ENCODE data around the gene AIFM2. TPM values are rescaled to one million over a fixed set of nuclear protein-coding genes. Genes with fewer than 3 reads are reported as not detected.
"Not testable (repeated sequence)": the region's sequence is repeated elsewhere in the genome, so short reads cannot be mapped to it uniquely, and the experiment has no call there.

Gene AIFM2
- total and polyA plus RNA-seq, 4 donors, result 3.6 to 19.1 (median 15.5) TPM

DNA sequence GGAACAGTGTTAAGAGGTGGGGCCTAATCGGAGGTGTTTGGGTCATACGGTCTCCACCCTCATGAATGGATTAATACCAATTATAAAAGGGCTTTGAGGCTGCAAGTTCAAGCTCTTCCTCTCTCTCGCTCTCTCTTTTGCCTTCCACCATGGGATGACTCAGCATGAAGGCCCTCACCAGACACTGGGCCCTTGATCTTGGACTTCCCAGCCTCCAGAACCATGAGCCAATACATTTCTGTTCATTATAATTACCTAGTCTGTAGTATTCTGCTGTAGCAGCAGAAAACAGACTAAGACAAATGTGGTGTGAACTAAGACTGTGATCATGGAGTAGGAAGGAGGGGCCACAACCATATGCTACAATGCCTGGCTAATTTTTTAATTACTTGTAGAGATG is 7.7 kb downstream of the AIFM2 start:
- H3K36me3 ChIP-seq (ENCODE audit: control insufficient read depth in 4 of 4, insufficient read depth in 4 of 4, low read length in 4 of 4), result peaks cover 0 to 14% (median 0%) of the 10 kb centered on the region in 4 donors
- TF ChIP-seq, protein P1, sequence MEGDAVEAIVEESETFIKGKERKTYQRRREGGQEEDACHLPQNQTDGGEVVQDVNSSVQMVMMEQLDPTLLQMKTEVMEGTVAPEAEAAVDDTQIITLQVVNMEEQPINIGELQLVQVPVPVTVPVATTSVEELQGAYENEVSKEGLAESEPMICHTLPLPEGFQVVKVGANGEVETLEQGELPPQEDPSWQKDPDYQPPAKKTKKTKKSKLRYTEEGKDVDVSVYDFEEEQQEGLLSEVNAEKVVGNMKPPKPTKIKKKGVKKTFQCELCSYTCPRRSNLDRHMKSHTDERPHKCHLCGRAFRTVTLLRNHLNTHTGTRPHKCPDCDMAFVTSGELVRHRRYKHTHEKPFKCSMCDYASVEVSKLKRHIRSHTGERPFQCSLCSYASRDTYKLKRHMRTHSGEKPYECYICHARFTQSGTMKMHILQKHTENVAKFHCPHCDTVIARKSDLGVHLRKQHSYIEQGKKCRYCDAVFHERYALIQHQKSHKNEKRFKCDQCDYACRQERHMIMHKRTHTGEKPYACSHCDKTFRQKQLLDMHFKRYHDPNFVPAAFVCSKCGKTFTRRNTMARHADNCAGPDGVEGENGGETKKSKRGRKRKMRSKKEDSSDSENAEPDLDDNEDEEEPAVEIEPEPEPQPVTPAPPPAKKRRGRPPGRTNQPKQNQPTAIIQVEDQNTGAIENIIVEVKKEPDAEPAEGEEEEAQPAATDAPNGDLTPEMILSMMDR (IDR thresholded peaks at IDR 0.05; ENCODE audit: control extremely low read depth, extremely low read depth), result no peak
- H3K4me1 ChIP-seq (ENCODE audit: control insufficient read depth in 5 of 5, insufficient read depth in 5 of 5, low read length in 5 of 5), result no peaks in the 10 kb centered on the region
- H3K27me3 ChIP-seq (ENCODE audit: control insufficient read depth in 3 of 3, insufficient read depth in 3 of 3, low read length in 2 of 3), result no peaks in the 10 kb centered on the region
- H3K27ac ChIP-seq (ENCODE audit: low read depth in 1 of 2, low read length in 1 of 2), result no peak overlapping the region
- DNase-seq (no peak), ATAC-seq (ENCODE audit: insufficient read depth, low FRiP score) (no peak)
- no peaks in the 10 kb centered on the region for H3K9me3 ChIP-seq (ENCODE audit: control insufficient read depth in 4 of 4, insufficient read depth in 3 of 4, low read length in 3 of 4)
- no peak overlapping the region for H3K4me3 ChIP-seq
- WGBS, 2 donors, result 93 to 94% methylated on average over 3 of the region's 3 CpGs
- H3K9ac ChIP-seq (ENCODE audit: insufficient read depth in 1 of 2, low read length in 2 of 2), result no peak overlapping the region

DNA sequence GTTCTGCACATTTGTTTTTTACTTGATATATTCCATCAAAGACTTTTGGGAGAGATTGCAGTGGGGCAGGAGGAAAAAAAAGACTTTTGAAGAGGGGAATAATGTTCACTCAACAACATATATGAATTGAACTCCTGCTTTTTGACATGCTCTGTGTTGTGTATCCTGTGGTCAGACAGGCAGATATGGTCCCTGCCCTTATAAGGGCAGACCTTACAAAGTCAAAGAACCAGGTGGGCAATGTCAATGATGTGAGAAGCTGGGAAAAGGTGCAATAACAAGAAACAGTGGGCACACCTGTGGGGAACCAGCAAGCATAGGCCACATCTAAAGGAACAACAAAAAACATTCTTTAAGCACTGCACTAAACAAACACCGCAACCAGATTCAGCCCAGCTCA is 8.2 kb downstream of the AIFM2 start:
- 96 to 98% methylated on average over 1 of the region's 1 CpG for WGBS, 2 donors
- no peaks in the 10 kb centered on the region for H3K27me3 ChIP-seq (ENCODE audit: control insufficient read depth in 3 of 3, insufficient read depth in 3 of 3, low read length in 2 of 3)
- no peak for ATAC-seq (ENCODE audit: insufficient read depth, low FRiP score)
- no peak overlapping the region for H3K9ac ChIP-seq (ENCODE audit: insufficient read depth in 1 of 2, low read length in 2 of 2)
- no peak overlapping the region for H3K27ac ChIP-seq (ENCODE audit: low read depth in 1 of 2, low read length in 1 of 2)
- H3K9me3 ChIP-seq (ENCODE audit: control insufficient read depth in 4 of 4, insufficient read depth in 3 of 4, low read length in 3 of 4), result no peaks in the 10 kb centered on the region
- no peak overlapping the region for H3K4me3 ChIP-seq
- DNase-seq, result no peak
- H3K4me1 ChIP-seq (ENCODE audit: control insufficient read depth in 5 of 5, insufficient read depth in 5 of 5, low read length in 5 of 5), result no peaks in the 10 kb centered on the region
- TF ChIP-seq, protein P1 (IDR thresholded peaks at IDR 0.05; ENCODE audit: control extremely low read depth, extremely low read depth), result no peak
- peaks cover 0 to 18% (median 0%) of the 10 kb centered on the region in 4 donors for H3K36me3 ChIP-seq (ENCODE audit: control insufficient read depth in 4 of 4, insufficient read depth in 4 of 4, low read length in 4 of 4)

DNA sequence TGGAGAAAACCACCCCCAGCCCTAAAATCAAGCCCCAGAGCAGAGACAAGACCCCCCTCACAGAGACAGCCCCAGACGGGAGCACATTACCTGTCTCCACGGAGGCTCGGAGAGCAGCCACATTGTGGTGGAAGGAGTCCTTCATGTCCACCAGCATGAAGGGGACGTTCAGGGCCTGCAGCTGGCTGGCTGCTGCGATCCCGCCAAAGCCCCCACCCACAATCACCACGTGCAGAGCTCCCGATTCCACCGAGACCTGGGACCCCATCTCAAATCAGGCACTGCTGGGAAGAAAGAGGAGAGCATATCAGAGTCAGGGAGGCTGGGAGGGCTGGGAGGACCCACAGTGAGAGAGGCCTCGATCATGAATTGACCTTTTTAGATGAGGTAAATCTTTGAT is 8.8 kb downstream of the AIFM2 start:
- DNase-seq (no peak), ATAC-seq (ENCODE audit: insufficient read depth, low FRiP score) (no peak)
- Histone ChIP-seq H3K36me3 (ENCODE audit: control insufficient read depth in 4 of 4, insufficient read depth in 4 of 4, low read length in 4 of 4) (peaks cover 0 to 22% (median 0%) of the 10 kb centered on the region in 4 donors), H3K4me3 (no peak overlapping the region), H3K27ac (ENCODE audit: low read depth in 1 of 2, low read length in 1 of 2) (no peak overlapping the region), H3K27me3 (ENCODE audit: control insufficient read depth in 3 of 3, insufficient read depth in 3 of 3, low read length in 2 of 3) (no peaks in the 10 kb centered on the region), H3K4me1 (ENCODE audit: control insufficient read depth in 5 of 5, insufficient read depth in 5 of 5, low read length in 5 of 5) (no peaks in the 10 kb centered on the region), H3K9me3 (ENCODE audit: control insufficient read depth in 4 of 4, insufficient read depth in 3 of 4, low read length in 3 of 4) (no peaks in the 10 kb centered on the region), H3K9ac (ENCODE audit: insufficient read depth in 1 of 2, low read length in 2 of 2) (no peak overlapping the region)
- TF ChIP-seq, protein P1 (IDR thresholded peaks at IDR 0.05; ENCODE audit: control extremely low read depth, extremely low read depth), result no peak
- 94 to 95% methylated on average over 10 of the region's 10 CpGs for WGBS, 2 donors

DNA sequence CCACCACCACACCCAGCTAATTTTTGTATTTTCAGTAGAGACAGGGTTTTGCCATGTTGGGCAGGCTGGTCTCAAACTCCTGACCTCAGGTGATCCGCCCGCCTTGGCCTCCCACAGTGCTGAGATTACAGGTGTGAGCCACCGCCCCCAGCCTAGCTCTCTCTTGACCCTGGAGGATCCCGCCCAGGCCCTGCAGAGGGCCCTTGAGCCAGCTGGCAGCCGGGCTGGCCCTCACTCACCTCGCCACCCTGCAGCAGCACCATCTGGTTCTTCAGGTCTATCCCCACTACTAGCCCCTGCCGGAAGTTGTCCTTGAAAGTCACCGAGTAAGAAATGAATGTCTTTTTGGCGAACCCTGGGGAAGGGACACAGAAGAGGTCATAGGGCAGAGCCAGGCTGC is 9.5 kb downstream of the AIFM2 start:
- whole genome bisulfite sequencing, 2 donors, result 85 to 92% methylated on average over 9 of the region's 9 CpGs
- ATAC-seq (ENCODE audit: insufficient read depth, low FRiP score); H3K4me1 ChIP-seq (ENCODE audit: control insufficient read depth in 5 of 5, insufficient read depth in 5 of 5, low read length in 5 of 5); H3K27ac ChIP-seq (ENCODE audit: low read depth in 1 of 2, low read length in 1 of 2); DNase-seq; H3K9me3 ChIP-seq (ENCODE audit: control insufficient read depth in 4 of 4, insufficient read depth in 3 of 4, low read length in 3 of 4); H3K4me3 ChIP-seq; H3K9ac ChIP-seq (ENCODE audit: insufficient read depth in 1 of 2, low read length in 2 of 2); H3K27me3 ChIP-seq (ENCODE audit: control insufficient read depth in 3 of 3, insufficient read depth in 3 of 3, low read length in 2 of 3): not testable (repeated sequence)
- peaks cover 0 to 22% (median under 1%) of the 10 kb centered on the region in 4 donors for H3K36me3 ChIP-seq (ENCODE audit: control insufficient read depth in 4 of 4, insufficient read depth in 4 of 4, low read length in 4 of 4)

All from lung (tissue), 12 donors.